ENCODE measurements around the gene TRAPPC3L.

TRAPPC3L gene

GRCh38 chr6:116568111-116568510 lies 22.6 kb upstream of the TRAPPC3L start:
- DNase-seq (ENCODE audit: low read depth): no peak
- TF ChIP-seq CTCF (IDR thresholded peaks at IDR 0.05; ENCODE audit: low read length, missing control alignments): no peak

DNA sequence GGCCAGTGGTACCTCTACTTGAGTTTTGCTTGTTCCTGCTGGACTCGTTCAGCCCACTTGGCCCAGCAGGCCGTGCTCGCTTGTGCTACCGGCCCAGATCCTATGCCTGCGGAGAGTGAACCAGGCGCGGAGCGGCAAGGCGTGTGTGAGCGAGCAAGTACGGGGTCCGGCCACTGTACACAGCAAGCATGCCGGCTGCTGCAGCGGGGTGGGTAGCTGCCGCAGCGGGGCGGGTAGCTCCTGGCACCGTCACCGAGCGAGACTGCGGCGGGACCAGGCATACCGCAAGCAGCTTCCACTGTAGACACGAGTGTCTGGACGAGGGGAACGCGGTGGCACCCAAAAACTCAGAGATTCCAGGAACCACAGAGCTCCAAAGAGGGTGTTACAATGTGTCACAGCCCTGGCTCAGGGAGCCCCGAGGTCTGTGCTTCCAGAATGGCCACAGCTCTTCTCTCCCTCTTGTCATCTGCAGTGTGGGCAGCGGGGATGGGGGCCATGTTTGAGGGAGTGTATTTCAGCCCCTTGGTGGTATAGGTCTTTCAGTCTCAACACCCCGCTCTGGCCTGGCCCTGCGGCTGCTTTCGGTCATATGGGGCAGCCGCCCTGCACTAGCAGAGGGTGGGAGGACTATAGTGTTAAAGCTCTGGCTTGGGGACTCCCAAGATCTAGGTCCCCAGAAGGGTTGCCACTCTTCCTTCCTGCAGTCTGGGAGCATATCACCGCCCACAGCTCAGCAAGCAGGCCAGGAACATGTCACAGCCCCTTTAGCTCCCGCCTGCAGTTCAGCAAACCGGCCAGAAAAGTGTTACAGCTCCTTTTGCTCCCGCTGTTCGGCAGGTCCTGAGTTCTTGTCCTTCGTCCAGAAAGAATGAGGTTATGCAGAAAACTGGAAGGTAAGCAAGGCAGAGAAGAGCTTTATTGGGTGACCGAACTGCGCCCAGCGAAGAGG lies 19.7 kb upstream of the TRAPPC3L start:
- no peak for TF ChIP-seq CTCF (IDR thresholded peaks at IDR 0.05; ENCODE audit: low read length, missing control alignments)
- H3K4me3 ChIP-seq (replicated peaks; ENCODE audit: low read depth, low read length): no peak overlapping the region
- DNase-seq (ENCODE audit: low read depth): no peak

More at GRCh38 chr6:116568111-116568510, 22.6 kb upstream of the TRAPPC3L start:
- H3K4me3 ChIP-seq (replicated peaks; ENCODE audit: low read depth, low read length): no peak overlapping the region

- DNase-seq (ENCODE audit: low read depth): no peak
- TF ChIP-seq CTCF (IDR thresholded peaks at IDR 0.05; ENCODE audit: low read length, missing control alignments): no peak
- H3K4me3 ChIP-seq (replicated peaks; ENCODE audit: low read depth, low read length): no peak overlapping the region
These were observed 18.8 kb upstream of the TRAPPC3L start for GRCh38 chr6:116564311-116564710.

DNA sequence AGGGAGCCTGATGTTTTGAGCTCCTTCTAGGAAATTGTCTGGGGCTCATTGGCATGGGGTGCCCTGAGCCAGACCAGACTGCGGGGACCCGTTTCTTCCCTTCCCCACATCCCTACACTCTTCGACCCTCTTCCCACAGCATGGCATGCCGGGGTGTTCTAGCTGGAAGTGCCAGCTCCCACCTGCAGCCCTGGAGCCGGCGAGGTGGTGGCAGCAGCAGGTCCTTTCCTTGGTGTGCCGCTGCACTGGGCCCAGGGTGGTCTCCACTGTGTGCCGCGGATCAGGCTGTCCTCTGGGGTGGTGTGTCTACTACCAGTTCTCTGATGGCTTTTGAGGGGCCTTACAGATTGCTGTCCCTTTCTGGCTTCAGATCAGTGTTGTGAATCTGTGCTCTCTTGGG lies 18.3 kb upstream of the TRAPPC3L start:
- no peak for DNase-seq (ENCODE audit: low read depth)
- TF ChIP-seq CTCF (IDR thresholded peaks at IDR 0.05; ENCODE audit: low read length, missing control alignments): no peak
- no peak overlapping the region for H3K4me3 ChIP-seq (replicated peaks; ENCODE audit: low read depth, low read length)

- H3K4me3 ChIP-seq (replicated peaks; ENCODE audit: low read depth, low read length): no peak overlapping the region
- no peak for TF ChIP-seq CTCF (IDR thresholded peaks at IDR 0.05; ENCODE audit: low read length, missing control alignments)
- DNase-seq (ENCODE audit: low read depth): peak; percentile 64
These were observed 17.1 kb upstream of the TRAPPC3L start for GRCh38 chr6:116562614-116563013.

GRCh38 chr6:116562019-116562403 lies 16.5 kb upstream of the TRAPPC3L start:
- H3K4me3 ChIP-seq (replicated peaks; ENCODE audit: low read depth, low read length): no peak overlapping the region
- no peak for TF ChIP-seq CTCF (IDR thresholded peaks at IDR 0.05; ENCODE audit: low read length, missing control alignments)
- DNase-seq (ENCODE audit: low read depth): no peak

All from fibroblast of pulmonary artery (primary cell).